NCI-H187 (cell line): Measurements from ENCODE around the gene DNMT3L.
"Not testable (repeated sequence)": the region's sequence is repeated elsewhere in the genome, so short reads cannot be mapped to it uniquely, and the experiment has no call there.

Experiments used
- DNase-seq, 2 experiments: peaks; one replicate each; lab custom pipeline; 2025; lab: John Stamatoyannopoulos, UW

DNMT3L gene

GRCh38 chr21:44294391-44295162 is 32.9 kb upstream of the DNMT3L start:
- DNase-seq = no peak

- no peak for DNase-seq
These were observed 32.0 kb upstream of the DNMT3L start for GRCh38 chr21:44293551-44294231.

GRCh38 chr21:44292812-44293195 is 31.1 kb upstream of the DNMT3L start:
- DNase-seq = no peak

GRCh38 chr21:44291936-44292811 is 30.5 kb upstream of the DNMT3L start:
- DNase-seq = no peak

- no peak for DNase-seq
These were observed 29.6 kb upstream of the DNMT3L start for GRCh38 chr21:44291078-44291935.

GRCh38 chr21:44290327-44291077 is 28.8 kb upstream of the DNMT3L start:
- DNase-seq = no peak

- no peak for DNase-seq
These were observed 27.8 kb upstream of the DNMT3L start for GRCh38 chr21:44289381-44290010.

GRCh38 chr21:44288251-44289110 is 26.8 kb upstream of the DNMT3L start:
- DNase-seq = no peak

- no peak for DNase-seq
These were observed 25.3 kb upstream of the DNMT3L start for GRCh38 chr21:44286716-44287632.

GRCh38 chr21:44286086-44286715 is 24.5 kb upstream of the DNMT3L start:
- DNase-seq = no peak

- no peak for DNase-seq
These were observed 23.7 kb upstream of the DNMT3L start, which contains the start of gene AIRE for GRCh38 chr21:44285138-44285992. Gene AIRE, plus strand, starts transcription at chr21:44285876. Its CDS starts 131 bp downstream, at chr21:44286007.

GRCh38 chr21:44283948-44284347 is 22.3 kb upstream of the DNMT3L start:
- no peak for DNase-seq

GRCh38 chr21:44283211-44283785 is 21.6 kb upstream of the DNMT3L start:
- DNase-seq = not testable (repeated sequence)

GRCh38 chr21:44282370-44282769 is 20.7 kb upstream of the DNMT3L start:
- DNase-seq = no peak

- no peak for DNase-seq
These were observed 20.1 kb upstream of the DNMT3L start for GRCh38 chr21:44281801-44282200.
